Gastrocnemius medialis (tissue), 4 donors: ENCODE measurements around the gene OSBPL2.

ENCODE experiments used
- CTCF ChIP-seq, 5 experiments: fragments of 450-650 bp in 3 of 5; fragments of 200-600 bp in 2 of 5; sonication (generic) in 2 of 5; IDR thresholded peaks in 4 of 5; conservative IDR thresholded peaks in 1 of 5; 1 replicate in 4 of 5; 2 replicates in 1 of 5; pipeline ENCODE4 v1.5.1; 2016 to 2019; ENCODE audit warnings: antibody characterized with exemption in 5 of 5, mild to moderate bottlenecking in 3 of 5, moderate library complexity in 3 of 5
- POLR2A ChIP-seq, 2 donors: fragments of 450-650 bp; IDR thresholded peaks; one replicate each; pipeline ENCODE4 v1.6.1; 2017; ENCODE audit warnings: antibody characterized with exemption in 2 of 2, mild to moderate bottlenecking in 2 of 2, moderate library complexity in 2 of 2

DNA sequence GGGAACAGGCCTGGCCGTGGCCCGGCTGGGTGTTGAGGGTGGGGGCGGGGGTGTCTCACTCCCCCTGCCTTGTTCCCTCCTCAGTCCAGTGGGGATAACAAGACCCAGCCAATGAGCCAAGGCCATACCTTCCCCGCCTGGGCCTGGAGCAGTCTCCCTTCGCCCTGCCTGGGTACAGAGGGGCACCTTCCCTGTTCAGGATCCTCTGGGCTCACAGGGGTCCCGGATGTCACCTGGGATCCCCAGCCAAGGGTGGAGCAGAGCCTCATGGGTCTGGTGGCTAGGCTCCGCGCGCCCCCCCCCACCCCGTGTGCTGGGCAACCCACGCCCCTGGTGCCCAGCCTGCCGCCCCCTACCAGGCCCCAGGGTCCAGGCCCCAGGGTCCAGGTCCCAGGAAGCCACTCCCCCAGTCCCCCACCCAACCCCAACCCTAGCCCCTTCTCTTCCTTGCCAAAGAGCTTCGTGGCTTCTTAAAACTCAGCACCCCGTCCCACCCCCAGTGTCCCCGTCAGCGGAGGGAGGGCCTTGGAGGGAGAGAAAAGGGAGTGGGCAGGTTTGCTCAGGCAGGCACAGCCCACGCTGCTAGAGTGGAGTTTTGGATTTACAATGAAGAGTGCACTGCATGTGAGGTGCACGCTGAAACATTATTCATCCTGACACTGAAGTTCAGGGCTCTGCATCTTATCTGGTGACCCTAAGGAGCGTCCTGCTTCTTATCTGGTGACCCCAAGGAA is 30.1 kb upstream of the OSBPL2 start:
- TF ChIP-seq CTCF (IDR thresholded peaks at IDR 0.05 in 4 of 5, conservative IDR thresholded peaks at IDR 0.05 in 1 of 5) (no peak), POLR2A (IDR thresholded peaks at IDR 0.05) (no peak)
